ENCODE measurements around the gene ILDR2.

Gene ILDR2

GRCh38 chr1:166924823-166925541 lies 50.4 kb downstream of the ILDR2 start:
- DNase-seq (ENCODE audit: low spot score), result no peak

- DNase-seq (ENCODE audit: low spot score), result no peak
Measured at GRCh38 chr1:166920561-166921475, 54.5 kb downstream of the ILDR2 start.

GRCh38 chr1:166918956-166919316 lies 56.4 kb downstream of the ILDR2 start:
- DNase-seq (ENCODE audit: low spot score), result no peak

GRCh38 chr1:166918088-166918955 lies 57.0 kb downstream of the ILDR2 start:
- DNase-seq (ENCODE audit: low spot score), result no peak

- DNase-seq (ENCODE audit: low spot score), result no peak
Measured at GRCh38 chr1:166915941-166916340, 59.4 kb downstream of the ILDR2 start.

GRCh38 chr1:166915042-166915441 lies 60.3 kb downstream of the ILDR2 start:
- no peak for DNase-seq (ENCODE audit: low spot score)

GRCh38 chr1:166914111-166914510 lies 61.2 kb downstream of the ILDR2 start:
- no peak for DNase-seq (ENCODE audit: low spot score)

GRCh38 chr1:166911624-166912023 lies 63.7 kb downstream of the ILDR2 start:
- no peak for DNase-seq (ENCODE audit: low spot score)

GRCh38 chr1:166910396-166910994 lies 64.8 kb downstream of the ILDR2 start:
- DNase-seq (ENCODE audit: low spot score), result peak; percentile 94

- no peak for DNase-seq (ENCODE audit: low spot score)
Measured at GRCh38 chr1:166908942-166909341, 66.4 kb downstream of the ILDR2 start.

- no peak for DNase-seq (ENCODE audit: low spot score)
Measured at GRCh38 chr1:166907763-166908162, 67.6 kb downstream of the ILDR2 start.

- no peak for DNase-seq (ENCODE audit: low spot score)
Measured at GRCh38 chr1:166907051-166907450, 68.3 kb downstream of the ILDR2 start.

GRCh38 chr1:166906647-166907046 lies 68.7 kb downstream of the ILDR2 start:
- no peak for DNase-seq (ENCODE audit: low spot score)

- DNase-seq (ENCODE audit: low spot score), result peak; percentile 44
Measured at GRCh38 chr1:166905900-166906299, 69.4 kb downstream of the ILDR2 start.

- no peak for DNase-seq (ENCODE audit: low spot score)
Measured at GRCh38 chr1:166905136-166905535, 70.2 kb downstream of the ILDR2 start.

- no peak for DNase-seq (ENCODE audit: low spot score)
Measured at GRCh38 chr1:166903232-166903631, 72.1 kb downstream of the ILDR2 start.

- DNase-seq (ENCODE audit: low spot score), result peak; percentile 16
Measured at GRCh38 chr1:166902279-166902678, 73.1 kb downstream of the ILDR2 start.

GRCh38 chr1:166900987-166901386 lies 74.4 kb downstream of the ILDR2 start:
- DNase-seq (ENCODE audit: low spot score), result no peak

- no peak for DNase-seq (ENCODE audit: low spot score)
Measured at GRCh38 chr1:166899769-166900168, 75.6 kb downstream of the ILDR2 start.

GRCh38 chr1:166895766-166896165 lies 79.6 kb downstream of the ILDR2 start:
- no peak for DNase-seq (ENCODE audit: low spot score)

GRCh38 chr1:166889776-166890175 lies 85.6 kb downstream of the ILDR2 start:
- no peak for DNase-seq (ENCODE audit: low spot score)

Data from SW480 (cell line).